Loucy (cell line): ENCODE results near the gene ITGB4.

Experiments used
- H2AFZ ChIP-seq: fragments of 200-600 bp; sonication (generic); 2 replicates; pipeline ENCODE4 v1.6.0; 2016; ENCODE audit warnings: antibody characterized with exemption, mild to moderate bottlenecking, low read length, moderate library complexity
- H3F3A ChIP-seq: fragments of 200-600 bp; 2 replicates; pipeline ENCODE4 v1.6.0; 2016; ENCODE audit warnings: antibody characterized with exemption, low read depth, mild to moderate bottlenecking
- H3K27me3 ChIP-seq: fragments of 200-600 bp; sonication (generic); 2 replicates; pipeline ENCODE4 v1.6.1; 2014; ENCODE audit warnings: low read length, mild to moderate bottlenecking; ENCODE audit not compliant: insufficient read depth, poor library complexity, severe bottlenecking
- H3K36me3 ChIP-seq: fragments of 200-600 bp; sonication (generic); 2 replicates; pipeline ENCODE4 v1.6.1; 2016; ENCODE audit warnings: low read length; ENCODE audit not compliant: insufficient read depth
- H3K4me1 ChIP-seq: fragments of 200-600 bp; sonication (generic); 2 replicates; pipeline ENCODE4 v1.5.1; 2014; ENCODE audit warnings: low read length, mild to moderate bottlenecking; ENCODE audit not compliant: insufficient read depth, poor library complexity, severe bottlenecking
- H3K4me2 ChIP-seq: fragments of 200-600 bp; sonication (generic); 2 replicates; pipeline ENCODE4 v1.6.0; 2014; ENCODE audit warnings: antibody characterized with exemption, low read length, low read depth, mild to moderate bottlenecking; ENCODE audit not compliant: poor library complexity, severe bottlenecking
- H3K4me3 ChIP-seq: fragments of 200-600 bp; sonication (generic); 2 replicates; pipeline ENCODE4 v1.5.1; 2014; ENCODE audit warnings: low read length, mild to moderate bottlenecking, mixed read lengths; ENCODE audit not compliant: poor library complexity, severe bottlenecking
- H3K79me2 ChIP-seq: fragments of 200-600 bp; sonication (generic); 2 replicates; pipeline ENCODE4 v1.6.1; 2014; ENCODE audit warnings: low read length; ENCODE audit not compliant: insufficient read depth
- H3K9ac ChIP-seq: fragments of 200-600 bp; sonication (generic); 2 replicates; pipeline ENCODE4 v1.6.0; 2014; ENCODE audit warnings: mild to moderate bottlenecking, low read depth, low read length, moderate library complexity; ENCODE audit not compliant: poor library complexity, severe bottlenecking
- H3K9me2 ChIP-seq: fragments of 200-600 bp; sonication (generic); replicated peaks from 2 replicates; pipeline ENCODE4 v1.6.1; 2016; ENCODE audit warnings: low read depth, low read length, mixed read lengths
- H3K9me3 ChIP-seq: fragments of 200-600 bp; sonication (generic); 2 replicates; pipeline ENCODE4 v1.6.1; 2014; ENCODE audit warnings: mild to moderate bottlenecking, antibody characterized with exemption, low read length, low read depth; ENCODE audit not compliant: insufficient read depth
- H4K20me1 ChIP-seq: fragments of 200-600 bp; sonication (generic); 2 replicates; pipeline ENCODE4 v1.6.0; 2014; ENCODE audit warnings: antibody characterized with exemption, low read length, mild to moderate bottlenecking; ENCODE audit not compliant: insufficient read depth, poor library complexity, severe bottlenecking
- EZH2phosphoT487 ChIP-seq: fragments of 200-600 bp; IDR thresholded peaks from 2 replicates; pipeline ENCODE4 v1.6.1; 2018; ENCODE audit warnings: antibody characterized with exemption, mild to moderate bottlenecking, moderate library complexity, borderline replicate concordance
- TF ChIP-seq, protein P1 (sequence below): fragments of 200-600 bp; sonication (generic); conservative IDR thresholded peaks from 2 replicates; pipeline ENCODE4 v1.5.1; 2014; ENCODE audit warnings: mild to moderate bottlenecking, antibody characterized with exemption, low read length

ITGB4 gene

DNA sequence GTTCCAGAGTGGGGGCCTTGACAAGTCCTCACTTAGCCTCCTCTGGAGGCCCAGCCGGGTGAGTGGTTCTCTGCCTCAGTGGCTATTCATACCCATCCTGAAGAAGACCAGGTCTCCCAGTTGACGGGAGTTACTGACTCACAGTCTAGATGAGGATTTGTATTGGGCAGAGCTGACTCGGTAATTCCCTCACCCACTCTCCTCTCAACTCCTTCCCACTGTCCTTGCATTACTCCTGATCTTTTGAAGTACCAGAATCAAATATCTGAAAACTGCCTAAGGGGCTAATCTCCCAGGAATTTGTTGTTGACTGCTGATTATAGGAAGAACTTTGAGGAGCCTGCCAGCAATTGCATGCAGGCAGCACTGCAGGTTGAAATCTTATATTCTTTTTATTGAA is 40.0 kb upstream of the ITGB4 start:
- Histone ChIP-seq H3K9ac (no peak overlapping the region), H3F3A (no peaks in the 10 kb centered on the region), H3K4me2 (no peak overlapping the region), H3K27me3 (no peaks in the 10 kb centered on the region), H3K79me2 (peaks cover 59% of the 10 kb centered on the region), H3K4me3 (no peak overlapping the region), H4K20me1 (no peaks in the 10 kb centered on the region), H3K4me1 (no peaks in the 10 kb centered on the region), H3K36me3 (peaks cover 10% of the 10 kb centered on the region; the same call in 1 of the 2 replicates), H2AFZ (no peak overlapping the region), H3K9me3 (no peaks in the 10 kb centered on the region), H3K9me2 (no peaks in the 10 kb centered on the region)
- no peak for TF ChIP-seq EZH2phosphoT487
- TF ChIP-seq, protein P1, sequence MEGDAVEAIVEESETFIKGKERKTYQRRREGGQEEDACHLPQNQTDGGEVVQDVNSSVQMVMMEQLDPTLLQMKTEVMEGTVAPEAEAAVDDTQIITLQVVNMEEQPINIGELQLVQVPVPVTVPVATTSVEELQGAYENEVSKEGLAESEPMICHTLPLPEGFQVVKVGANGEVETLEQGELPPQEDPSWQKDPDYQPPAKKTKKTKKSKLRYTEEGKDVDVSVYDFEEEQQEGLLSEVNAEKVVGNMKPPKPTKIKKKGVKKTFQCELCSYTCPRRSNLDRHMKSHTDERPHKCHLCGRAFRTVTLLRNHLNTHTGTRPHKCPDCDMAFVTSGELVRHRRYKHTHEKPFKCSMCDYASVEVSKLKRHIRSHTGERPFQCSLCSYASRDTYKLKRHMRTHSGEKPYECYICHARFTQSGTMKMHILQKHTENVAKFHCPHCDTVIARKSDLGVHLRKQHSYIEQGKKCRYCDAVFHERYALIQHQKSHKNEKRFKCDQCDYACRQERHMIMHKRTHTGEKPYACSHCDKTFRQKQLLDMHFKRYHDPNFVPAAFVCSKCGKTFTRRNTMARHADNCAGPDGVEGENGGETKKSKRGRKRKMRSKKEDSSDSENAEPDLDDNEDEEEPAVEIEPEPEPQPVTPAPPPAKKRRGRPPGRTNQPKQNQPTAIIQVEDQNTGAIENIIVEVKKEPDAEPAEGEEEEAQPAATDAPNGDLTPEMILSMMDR: no peak

DNA sequence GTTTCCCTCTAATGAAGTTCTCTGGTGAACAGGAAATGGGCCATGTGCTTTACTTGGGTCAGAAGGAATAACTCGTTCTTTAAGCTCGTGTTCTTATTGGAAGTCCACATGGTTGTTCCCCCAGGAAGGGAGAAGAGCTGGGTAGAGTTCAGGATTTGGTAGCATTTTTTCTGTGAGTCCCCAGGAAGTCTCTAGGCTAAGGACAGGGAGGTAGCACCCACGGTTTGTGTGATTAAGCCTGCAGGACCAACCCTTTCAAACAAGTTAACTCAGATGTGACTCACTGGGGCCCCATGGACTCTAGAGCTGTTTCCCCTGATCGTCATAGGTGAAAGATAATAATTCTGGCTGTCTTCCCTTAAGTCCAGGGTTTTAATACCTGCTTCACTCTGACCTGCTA is 37.7 kb upstream of the ITGB4 start:
- no peak overlapping the region for H2AFZ ChIP-seq
- H3K9ac ChIP-seq: no peak overlapping the region
- H3K27me3 ChIP-seq: no peaks in the 10 kb centered on the region
- H3K36me3 ChIP-seq: peaks cover 3% of the 10 kb centered on the region; the same call in 1 of the 2 replicates
- H3K9me3 ChIP-seq: no peaks in the 10 kb centered on the region
- H3K79me2 ChIP-seq: peaks cover 69% of the 10 kb centered on the region
- no peaks in the 10 kb centered on the region for H3F3A ChIP-seq
- no peak overlapping the region for H3K4me2 ChIP-seq
- TF ChIP-seq, protein P1: no peak
- no peak for TF ChIP-seq EZH2phosphoT487
- H4K20me1 ChIP-seq: peaks cover 3% of the 10 kb centered on the region
- peaks cover 12% of the 10 kb centered on the region for H3K4me1 ChIP-seq
- H3K4me3 ChIP-seq: no peak overlapping the region
- H3K9me2 ChIP-seq: no peaks in the 10 kb centered on the region

GRCh38 chr17:75684249-75684648 is 37.0 kb upstream of the ITGB4 start:
- Histone ChIP-seq H3F3A (no peaks in the 10 kb centered on the region), H3K36me3 (no peaks in the 10 kb centered on the region; the same call in 1 of the 2 replicates), H4K20me1 (peaks cover 7% of the 10 kb centered on the region), H3K9ac (no peak overlapping the region), H3K4me2 (no peak overlapping the region), H3K79me2 (peaks cover 73% of the 10 kb centered on the region), H3K9me2 (no peaks in the 10 kb centered on the region), H3K27me3 (no peaks in the 10 kb centered on the region), H3K4me3 (no peak overlapping the region), H2AFZ (no peak overlapping the region), H3K4me1 (peaks cover 19% of the 10 kb centered on the region), H3K9me3 (no peaks in the 10 kb centered on the region)
- no peak for TF ChIP-seq EZH2phosphoT487
- TF ChIP-seq, protein P1: no peak
